ENCODE results near the gene BMF.

Gene BMF

DNA sequence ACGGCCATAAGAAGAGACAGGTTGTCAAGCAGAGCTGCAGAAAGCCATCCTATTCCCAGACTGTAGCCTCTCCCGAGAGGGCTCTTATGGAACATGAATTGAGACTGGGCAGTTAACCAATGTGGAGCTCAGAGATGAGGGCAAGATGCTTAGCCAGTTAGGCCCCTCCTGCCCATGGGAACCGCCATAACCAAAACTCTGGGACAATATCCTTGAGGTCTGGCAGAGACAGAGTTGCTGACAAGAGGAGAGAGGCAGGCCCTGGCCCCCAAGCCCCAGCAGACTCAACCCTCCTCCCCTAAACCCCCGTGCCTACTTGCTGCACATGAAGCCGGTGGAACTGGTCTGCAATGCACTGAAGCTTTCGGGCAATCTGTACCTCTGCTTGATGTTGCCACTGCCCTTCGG, 4.8 kb downstream of the BMF start:
- Histone ChIP-seq H3K27me3 (ENCODE audit: control insufficient read depth in 1 of 2, insufficient read depth in 2 of 2, low read length in 2 of 2) (no peaks in the 10 kb centered on the region), H3K4me1 (ENCODE audit: control insufficient read depth in 1 of 2, insufficient read depth in 2 of 2, low read length in 2 of 2) (peaks cover 86 to 93% of the 10 kb centered on the region in 2 donors), H3K9me3 (ENCODE audit: control insufficient read depth in 1 of 2, low read length in 2 of 2) (no peaks in the 10 kb centered on the region), H3K9ac (ENCODE audit: low read depth in 1 of 2, low read length in 2 of 2) (no peak overlapping the region), H3K27ac (ENCODE audit: low read depth, low read length) (no peak overlapping the region), H3K4me3 (ENCODE audit: low read depth in 1 of 2, low read length in 2 of 2) (peak overlapping the region in 1 of 2 donors; percentile 40), H3K36me3 (ENCODE audit: control insufficient read depth in 1 of 2, insufficient read depth in 2 of 2, low read length in 2 of 2) (no peaks in the 10 kb centered on the region)

DNA sequence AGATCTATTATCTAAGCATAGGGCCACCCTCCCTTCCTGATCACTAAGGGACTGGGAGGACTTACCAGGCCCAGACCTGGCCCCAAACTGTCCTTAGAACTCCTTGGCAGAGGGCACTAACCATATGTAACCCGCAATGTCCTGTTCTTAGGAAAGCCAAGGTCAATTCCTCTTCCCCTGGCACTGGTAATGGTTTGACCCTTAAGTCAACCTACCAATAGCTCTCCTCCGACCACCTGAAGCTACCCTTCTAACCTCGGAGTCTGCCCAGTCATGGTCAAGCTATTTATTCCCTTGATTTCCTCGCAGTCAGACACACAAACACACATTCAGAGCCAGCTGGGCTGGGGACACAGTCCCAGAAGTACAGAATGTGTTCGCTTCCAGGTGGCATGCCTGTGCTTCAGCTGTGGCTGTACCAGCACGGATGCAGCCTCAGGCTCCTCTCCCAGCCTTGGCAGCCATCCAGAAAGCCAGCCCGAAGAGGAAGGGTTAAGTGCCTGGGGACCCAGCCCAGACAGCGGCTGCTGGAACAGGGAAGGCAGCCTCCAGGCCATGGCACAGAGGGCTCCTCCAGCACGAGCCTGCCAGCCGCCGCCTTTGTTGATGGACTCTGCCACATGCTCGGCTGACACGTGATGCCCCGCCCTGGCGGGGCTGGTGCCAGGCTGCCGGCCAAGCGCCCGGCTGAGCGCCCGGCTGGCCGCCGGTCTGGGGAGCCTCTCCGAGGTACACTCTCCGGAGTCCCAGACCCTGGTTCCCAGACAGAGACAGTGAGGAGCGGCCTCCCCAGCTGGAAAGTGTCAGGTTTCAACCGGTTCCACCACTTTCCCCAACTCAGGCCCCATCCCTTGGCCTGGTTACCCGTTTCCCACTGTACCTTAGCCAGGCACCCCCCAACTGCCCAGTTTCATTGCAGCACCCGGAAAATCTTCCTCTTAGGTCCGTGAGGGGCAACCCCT, 5.5 kb downstream of the BMF start:
- H3K4me1 ChIP-seq (ENCODE audit: control insufficient read depth in 1 of 2, insufficient read depth in 2 of 2, low read length in 2 of 2): peaks cover 91 to 98% of the 10 kb centered on the region in 2 donors
- no peaks in the 10 kb centered on the region for H3K27me3 ChIP-seq (ENCODE audit: control insufficient read depth in 1 of 2, insufficient read depth in 2 of 2, low read length in 2 of 2)
- no peaks in the 10 kb centered on the region for H3K36me3 ChIP-seq (ENCODE audit: control insufficient read depth in 1 of 2, insufficient read depth in 2 of 2, low read length in 2 of 2)
- no peaks in the 10 kb centered on the region for H3K9me3 ChIP-seq (ENCODE audit: control insufficient read depth in 1 of 2, low read length in 2 of 2)
- peak overlapping the region; percentile 19 to 42 for H3K4me3 ChIP-seq (ENCODE audit: low read depth in 1 of 2, low read length in 2 of 2)
- H3K27ac ChIP-seq (ENCODE audit: low read depth, low read length): peak overlapping the region; percentile 69
- H3K9ac ChIP-seq (ENCODE audit: low read depth in 1 of 2, low read length in 2 of 2): peak overlapping the region; percentile 39 to 45

DNA sequence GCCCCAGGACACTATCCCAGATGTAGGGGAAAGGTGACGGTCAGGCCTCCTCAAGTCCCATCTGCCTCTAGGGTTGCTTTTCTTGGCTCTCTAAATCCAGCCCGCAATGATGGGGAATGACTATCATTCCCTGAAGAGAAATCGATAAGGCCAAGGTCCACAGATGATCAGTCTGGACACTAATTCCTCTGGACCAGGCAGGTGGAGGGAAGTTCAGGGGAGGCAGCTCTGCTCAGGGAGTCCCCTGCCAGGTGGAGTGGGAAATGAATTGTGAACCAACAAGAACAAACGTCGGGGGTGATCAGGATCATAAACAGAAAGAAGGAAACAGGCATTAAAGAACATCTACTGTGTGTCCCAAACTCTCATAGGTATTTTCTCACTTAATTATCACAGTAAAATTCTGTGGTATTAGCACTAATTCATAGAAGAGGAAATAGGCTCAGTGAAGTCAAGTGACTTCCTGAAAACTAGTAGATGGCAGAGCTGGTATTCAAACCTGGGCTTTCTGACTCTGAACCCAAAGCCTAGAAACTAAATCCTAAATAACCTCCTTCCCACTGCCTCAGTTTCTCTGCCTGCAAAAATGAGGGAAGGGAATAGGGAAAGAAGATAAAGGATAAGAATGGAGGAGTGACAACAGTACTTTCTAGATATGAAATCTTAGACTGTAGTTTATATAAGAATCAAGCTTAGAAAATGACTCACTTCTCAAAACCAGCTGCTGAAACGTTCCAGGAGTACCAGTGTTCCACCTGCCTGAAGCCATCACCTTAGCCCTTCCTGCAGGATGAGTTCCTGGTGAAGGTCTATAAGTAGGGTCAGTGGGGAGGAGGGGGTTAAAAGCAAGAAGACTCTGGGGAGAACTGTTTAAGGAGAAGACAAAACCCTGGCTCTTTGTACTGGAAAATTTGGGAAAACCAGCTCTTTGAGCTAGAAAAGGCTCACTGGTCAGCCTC, 7.5 kb downstream of the BMF start:
- peak overlapping the region; percentile 1 for H3K27ac ChIP-seq (ENCODE audit: low read depth, low read length)
- H3K9ac ChIP-seq (ENCODE audit: low read depth in 1 of 2, low read length in 2 of 2): peak overlapping the region; percentile 20 to 30
- no peaks in the 10 kb centered on the region for H3K27me3 ChIP-seq (ENCODE audit: control insufficient read depth in 1 of 2, insufficient read depth in 2 of 2, low read length in 2 of 2)
- H3K36me3 ChIP-seq (ENCODE audit: control insufficient read depth in 1 of 2, insufficient read depth in 2 of 2, low read length in 2 of 2): no peaks in the 10 kb centered on the region
- H3K9me3 ChIP-seq (ENCODE audit: control insufficient read depth in 1 of 2, low read length in 2 of 2): no peaks in the 10 kb centered on the region
- peak overlapping the region in 1 of 2 donors; percentile 7 for H3K4me3 ChIP-seq (ENCODE audit: low read depth in 1 of 2, low read length in 2 of 2)
- H3K4me1 ChIP-seq (ENCODE audit: control insufficient read depth in 1 of 2, insufficient read depth in 2 of 2, low read length in 2 of 2): peaks cover 86 to 88% of the 10 kb centered on the region in 2 donors

DNA sequence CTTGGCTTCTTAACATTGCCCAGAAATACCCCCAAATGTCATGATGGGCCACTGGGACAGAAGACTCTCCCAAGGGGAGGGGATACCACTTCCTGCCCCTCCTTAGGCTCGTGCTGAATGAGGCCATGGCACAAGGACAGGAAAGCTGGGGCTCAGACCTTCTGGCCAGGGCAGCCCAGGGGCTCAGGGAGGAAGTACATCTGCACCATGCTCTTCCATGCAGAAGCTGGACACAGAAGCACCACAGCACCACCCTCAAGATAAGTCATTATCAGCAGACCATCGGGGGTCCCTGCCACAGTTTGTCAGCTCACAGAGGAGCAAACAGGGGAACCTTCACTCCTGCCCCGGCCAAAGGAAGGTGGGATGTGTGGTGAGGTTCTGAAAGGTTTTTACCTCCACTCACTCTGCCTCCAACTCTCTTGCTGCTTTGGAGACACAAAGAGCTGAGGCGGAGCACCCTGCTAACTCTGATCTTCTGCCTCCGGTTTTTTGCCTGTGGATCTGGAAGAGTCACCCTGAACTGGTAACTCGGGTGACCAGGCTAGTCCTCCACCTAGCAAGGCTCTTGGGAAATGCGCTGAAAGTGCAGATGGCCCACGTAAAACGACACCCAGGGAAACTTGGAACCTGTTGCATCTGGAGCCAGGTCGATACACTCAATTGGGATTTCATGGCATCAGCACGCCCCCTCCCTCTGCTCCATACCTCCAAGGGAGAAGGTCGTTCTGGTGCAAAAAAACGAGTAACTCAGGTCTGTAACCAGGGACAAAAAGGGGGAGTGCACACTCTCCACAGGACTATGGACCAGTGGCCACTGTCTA, 8.3 kb downstream of the BMF start:
- H3K9ac ChIP-seq (ENCODE audit: low read depth in 1 of 2, low read length in 2 of 2): peak overlapping the region in 1 of 2 donors; percentile 20
- no peaks in the 10 kb centered on the region for H3K9me3 ChIP-seq (ENCODE audit: control insufficient read depth in 1 of 2, low read length in 2 of 2)
- H3K27ac ChIP-seq (ENCODE audit: low read depth, low read length): no peak overlapping the region
- H3K27me3 ChIP-seq (ENCODE audit: control insufficient read depth in 1 of 2, insufficient read depth in 2 of 2, low read length in 2 of 2): no peaks in the 10 kb centered on the region
- H3K4me1 ChIP-seq (ENCODE audit: control insufficient read depth in 1 of 2, insufficient read depth in 2 of 2, low read length in 2 of 2): peaks cover 83 to 85% of the 10 kb centered on the region in 2 donors
- H3K4me3 ChIP-seq (ENCODE audit: low read depth in 1 of 2, low read length in 2 of 2): peak overlapping the region in 1 of 2 donors; percentile 7
- H3K36me3 ChIP-seq (ENCODE audit: control insufficient read depth in 1 of 2, insufficient read depth in 2 of 2, low read length in 2 of 2): no peaks in the 10 kb centered on the region

DNA sequence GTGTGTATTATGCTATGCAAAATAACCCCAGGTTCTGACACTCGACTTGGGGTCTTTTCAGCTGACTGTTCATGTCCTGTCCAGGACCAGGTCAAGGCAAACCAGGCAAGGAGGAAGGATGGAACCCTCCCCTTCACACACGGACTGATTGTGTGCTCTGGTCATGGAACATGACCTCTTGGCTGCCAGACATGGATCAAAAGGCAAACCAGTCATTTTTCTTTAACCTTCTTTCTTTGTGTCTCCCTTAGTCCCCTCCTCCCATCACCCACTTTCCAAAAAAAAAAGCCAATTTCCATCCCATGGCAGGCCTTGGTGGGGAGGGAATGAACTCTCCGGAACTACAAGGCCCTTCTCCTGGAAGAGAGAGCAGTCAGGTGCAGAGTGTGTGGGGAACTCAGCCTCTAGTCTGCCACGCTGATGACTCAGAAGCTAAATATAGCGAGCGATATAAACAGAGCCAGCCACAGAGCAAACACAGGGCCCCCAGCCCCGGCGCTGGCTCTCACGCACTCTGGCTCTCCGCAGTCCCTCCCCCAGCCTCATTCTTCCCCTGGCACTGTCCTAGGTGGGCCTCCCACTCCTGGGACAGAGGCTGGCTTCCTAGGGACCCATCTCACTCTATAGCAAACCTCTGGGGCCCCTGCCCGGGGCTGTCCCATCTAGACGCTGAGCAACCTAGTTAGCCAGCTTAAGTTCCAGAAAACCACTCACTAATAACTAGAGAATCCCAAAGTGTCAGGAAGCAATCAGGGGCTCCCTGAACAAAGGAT, 10.0 kb downstream of the BMF start:
- Histone ChIP-seq H3K4me3 (ENCODE audit: low read depth in 1 of 2, low read length in 2 of 2) (peak overlapping the region in 1 of 2 donors; percentile 49), H3K36me3 (ENCODE audit: control insufficient read depth in 1 of 2, insufficient read depth in 2 of 2, low read length in 2 of 2) (no peaks in the 10 kb centered on the region), H3K9me3 (ENCODE audit: control insufficient read depth in 1 of 2, low read length in 2 of 2) (no peaks in the 10 kb centered on the region), H3K9ac (ENCODE audit: low read depth in 1 of 2, low read length in 2 of 2) (peak overlapping the region; percentile 46 to 49), H3K4me1 (ENCODE audit: control insufficient read depth in 1 of 2, insufficient read depth in 2 of 2, low read length in 2 of 2) (peaks cover 68 to 76% of the 10 kb centered on the region in 2 donors), H3K27me3 (ENCODE audit: control insufficient read depth in 1 of 2, insufficient read depth in 2 of 2, low read length in 2 of 2) (no peaks in the 10 kb centered on the region), H3K27ac (ENCODE audit: low read depth, low read length) (peak overlapping the region; percentile 66)

DNA sequence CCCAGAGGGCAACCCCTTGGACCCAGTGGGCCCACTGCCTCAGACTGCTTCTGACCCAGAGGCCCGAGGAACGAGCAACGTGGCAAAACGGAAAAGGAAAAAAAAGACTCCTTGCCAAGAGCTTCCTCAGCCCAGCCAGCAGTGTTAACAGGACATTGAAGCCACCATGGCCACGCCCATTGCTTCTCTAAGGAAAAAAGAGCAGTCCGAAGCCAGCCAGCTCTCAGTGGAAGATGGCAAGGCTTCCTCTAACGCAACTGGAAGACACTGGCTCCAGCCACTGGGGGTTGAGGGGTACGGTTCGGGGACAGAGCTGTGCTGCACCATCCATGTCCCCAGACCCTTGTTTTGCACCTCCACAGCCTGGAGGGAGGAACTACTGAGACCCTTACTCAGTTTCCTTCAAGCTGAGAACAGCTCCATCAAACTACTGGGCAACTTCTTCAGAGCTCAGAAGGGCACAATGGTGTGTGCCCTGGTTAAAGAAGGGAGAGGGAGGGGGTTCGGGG, 10.7 kb downstream of the BMF start:
- H3K9ac ChIP-seq (ENCODE audit: low read depth in 1 of 2, low read length in 2 of 2): peak overlapping the region; percentile 46 to 49
- H3K27me3 ChIP-seq (ENCODE audit: control insufficient read depth in 1 of 2, insufficient read depth in 2 of 2, low read length in 2 of 2): no peaks in the 10 kb centered on the region
- H3K36me3 ChIP-seq (ENCODE audit: control insufficient read depth in 1 of 2, insufficient read depth in 2 of 2, low read length in 2 of 2): no peaks in the 10 kb centered on the region
- H3K4me1 ChIP-seq (ENCODE audit: control insufficient read depth in 1 of 2, insufficient read depth in 2 of 2, low read length in 2 of 2): peaks cover 66 to 76% of the 10 kb centered on the region in 2 donors
- peak overlapping the region in 1 of 2 donors; percentile 49 for H3K4me3 ChIP-seq (ENCODE audit: low read depth in 1 of 2, low read length in 2 of 2)
- H3K9me3 ChIP-seq (ENCODE audit: control insufficient read depth in 1 of 2, low read length in 2 of 2): no peaks in the 10 kb centered on the region
- peak overlapping the region; percentile 66 for H3K27ac ChIP-seq (ENCODE audit: low read depth, low read length)

DNA sequence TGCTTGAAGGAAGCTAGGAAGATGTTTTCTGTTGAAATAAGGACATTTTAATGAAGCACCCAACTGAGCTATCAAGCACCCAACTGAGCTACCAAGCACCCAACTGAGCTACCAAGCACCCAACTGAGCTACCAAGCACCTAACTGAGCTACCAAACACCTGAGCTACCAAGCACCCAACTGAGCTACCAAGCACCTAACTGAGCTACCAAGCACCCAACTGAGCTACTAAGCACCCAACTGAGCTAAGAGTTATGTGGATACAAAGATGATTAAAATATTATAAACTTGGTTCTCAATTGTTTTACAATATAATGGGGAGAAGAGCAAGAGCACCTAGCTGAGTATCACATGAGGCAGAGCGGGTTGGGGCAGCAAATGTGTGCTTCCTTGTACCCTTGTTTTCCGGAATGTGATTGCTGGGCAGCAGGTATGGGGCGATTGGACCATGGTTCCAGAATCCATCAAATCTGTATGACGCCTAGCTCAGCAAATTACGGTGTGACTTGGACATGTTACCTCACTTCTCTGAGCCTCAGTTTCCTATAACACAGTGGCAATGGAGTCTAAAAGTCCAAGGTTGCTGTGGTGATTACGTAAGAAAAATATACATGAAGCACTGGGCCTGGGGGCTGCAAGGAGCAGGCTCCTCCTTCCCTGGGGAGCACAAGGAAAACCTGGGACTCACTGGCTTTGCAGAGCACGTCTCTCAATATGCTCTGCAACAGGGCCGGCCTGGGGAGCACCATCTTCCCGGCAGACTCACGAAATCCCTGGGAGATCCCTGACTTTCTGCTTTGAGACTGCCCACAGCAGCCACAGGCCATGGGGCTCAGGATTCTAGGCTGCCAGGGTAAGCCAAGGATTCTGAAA, 11.3 kb downstream of the BMF start:
- Histone ChIP-seq H3K36me3 (ENCODE audit: control insufficient read depth in 1 of 2, insufficient read depth in 2 of 2, low read length in 2 of 2) (no peaks in the 10 kb centered on the region), H3K4me3 (ENCODE audit: low read depth in 1 of 2, low read length in 2 of 2) (peak overlapping the region in 1 of 2 donors; percentile 49), H3K9ac (ENCODE audit: low read depth in 1 of 2, low read length in 2 of 2) (peak overlapping the region; percentile 39 to 49), H3K27ac (ENCODE audit: low read depth, low read length) (no peak overlapping the region), H3K4me1 (ENCODE audit: control insufficient read depth in 1 of 2, insufficient read depth in 2 of 2, low read length in 2 of 2) (peaks cover 66 to 75% of the 10 kb centered on the region in 2 donors), H3K9me3 (ENCODE audit: control insufficient read depth in 1 of 2, low read length in 2 of 2) (no peaks in the 10 kb centered on the region), H3K27me3 (ENCODE audit: control insufficient read depth in 1 of 2, insufficient read depth in 2 of 2, low read length in 2 of 2) (no peaks in the 10 kb centered on the region)

DNA sequence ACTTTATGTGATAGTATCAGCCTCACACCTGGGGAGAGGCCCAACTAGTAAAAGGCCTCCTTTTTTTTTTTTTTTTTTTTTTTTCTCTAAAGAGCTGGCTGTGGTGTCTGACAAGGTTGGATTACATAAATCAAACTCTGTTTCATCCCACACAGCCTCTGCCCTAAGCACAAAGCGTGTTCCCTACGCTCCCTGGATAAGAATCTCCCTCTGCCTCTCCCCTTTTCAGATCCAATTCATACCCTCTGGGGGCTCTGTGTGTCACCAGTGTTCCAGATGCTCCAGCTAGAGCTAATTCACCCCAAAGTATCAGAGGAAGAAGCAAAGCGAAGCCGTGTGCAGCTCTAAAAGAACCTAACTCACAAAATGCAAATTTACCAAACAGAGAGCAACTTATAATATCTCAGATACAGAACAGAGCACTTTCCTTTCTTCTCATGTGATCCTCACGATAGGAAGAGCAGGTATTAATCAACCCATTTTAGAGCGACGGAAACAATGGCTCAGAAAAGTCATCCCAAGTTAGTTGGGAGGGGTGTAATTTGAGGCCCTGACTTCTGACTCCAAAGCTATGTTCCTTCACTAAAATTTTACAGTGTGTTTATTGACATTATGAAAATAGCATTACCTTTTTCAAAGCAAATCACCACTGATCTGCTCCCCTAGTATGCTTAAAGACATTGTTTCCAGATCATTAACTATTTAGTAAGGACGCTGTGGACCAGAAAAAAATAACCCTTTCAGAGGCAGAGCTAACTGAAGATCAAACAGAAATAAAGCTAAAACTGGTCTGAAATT, 12.4 kb downstream of the BMF start:
- Histone ChIP-seq H3K27ac (ENCODE audit: low read depth, low read length) (no peak overlapping the region), H3K4me1 (ENCODE audit: control insufficient read depth in 1 of 2, insufficient read depth in 2 of 2, low read length in 2 of 2) (peaks cover 66 to 76% of the 10 kb centered on the region in 2 donors), H3K4me3 (ENCODE audit: low read depth in 1 of 2, low read length in 2 of 2) (no peak overlapping the region), H3K9me3 (ENCODE audit: control insufficient read depth in 1 of 2, low read length in 2 of 2) (no peaks in the 10 kb centered on the region), H3K27me3 (ENCODE audit: control insufficient read depth in 1 of 2, insufficient read depth in 2 of 2, low read length in 2 of 2) (no peaks in the 10 kb centered on the region), H3K36me3 (ENCODE audit: control insufficient read depth in 1 of 2, insufficient read depth in 2 of 2, low read length in 2 of 2) (peaks cover 0 to 4% of the 10 kb centered on the region in 2 donors), H3K9ac (ENCODE audit: low read depth in 1 of 2, low read length in 2 of 2) (no peak overlapping the region)
